Stimulated activated CD8-positive, alpha-beta memory T cell treated with anti-CD3 and anti-CD28 coated beads, Interleukin-15, amount 100 ng/mL, for 1 hour (primary cell): ENCODE measurements around the gene ESPN.
"Not testable (repeated sequence)": the region's sequence is repeated elsewhere in the genome, so short reads cannot be mapped to it uniquely, and the experiment has no call there.

Experiments
- DNase-seq: peaks from one replicate; pipeline ENCODE4 v3.0.0-alpha.2; 2020; ENCODE audit warnings: low read depth

Gene ESPN

DNA sequence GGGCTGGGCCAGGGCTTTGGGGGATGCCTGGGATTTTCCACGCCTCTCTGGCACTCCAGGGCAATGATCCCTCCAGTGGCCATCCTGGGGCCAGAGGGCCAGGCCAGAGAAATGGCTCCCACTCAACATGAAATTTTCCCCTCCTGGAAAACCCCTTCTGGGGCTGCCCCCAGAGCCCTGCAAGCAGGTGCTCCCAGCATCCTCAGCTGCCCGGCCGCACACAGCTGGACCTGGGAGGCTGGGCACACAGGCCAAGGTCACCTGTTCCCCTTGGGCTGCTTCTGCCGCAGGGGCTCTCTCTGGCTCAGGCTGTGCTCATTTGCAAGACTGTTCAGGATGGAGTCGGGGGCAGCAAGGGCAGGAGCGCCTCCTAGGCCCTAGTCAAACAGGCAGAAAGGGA is 3.9 kb downstream of the ESPN start:
- DNase-seq, result not testable (repeated sequence)

DNA sequence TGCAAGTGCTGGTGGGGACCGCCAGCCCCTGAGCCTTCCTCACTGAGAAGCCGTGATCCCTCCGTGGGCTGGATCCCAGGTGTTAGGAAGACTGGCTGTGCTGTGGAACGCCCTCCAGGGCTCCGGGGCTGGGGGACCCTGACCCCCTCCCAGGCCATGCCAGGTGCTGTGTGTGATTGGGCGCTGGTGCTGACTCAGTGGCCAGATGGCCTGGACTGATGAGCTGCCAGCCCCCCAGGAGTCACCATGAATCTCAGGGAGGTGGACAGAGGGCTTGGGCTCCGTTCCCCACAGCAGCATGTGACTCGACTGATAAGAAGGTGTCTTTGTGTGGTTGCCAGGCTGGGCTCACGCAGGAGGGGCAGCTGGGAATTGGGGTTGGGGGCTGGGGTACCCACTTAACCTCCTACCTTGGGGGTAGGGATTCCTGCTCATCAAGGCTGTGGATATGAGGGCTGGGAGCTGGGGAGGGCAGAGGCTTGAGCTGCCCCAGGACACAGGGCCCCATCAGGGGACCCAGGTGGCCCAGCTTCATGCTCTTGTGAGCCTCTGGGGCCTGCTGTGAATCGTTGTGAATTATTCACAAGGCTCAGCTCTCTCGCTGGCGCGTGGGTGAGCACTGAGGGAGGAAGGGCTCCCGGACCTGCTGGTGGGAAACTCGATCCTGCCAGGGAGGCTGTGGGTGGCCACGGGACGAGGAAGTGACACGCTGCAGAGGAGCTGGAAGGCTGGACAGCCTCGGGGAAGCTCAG is 5.3 kb downstream of the ESPN start:
- DNase-seq, result not testable (repeated sequence)

DNA sequence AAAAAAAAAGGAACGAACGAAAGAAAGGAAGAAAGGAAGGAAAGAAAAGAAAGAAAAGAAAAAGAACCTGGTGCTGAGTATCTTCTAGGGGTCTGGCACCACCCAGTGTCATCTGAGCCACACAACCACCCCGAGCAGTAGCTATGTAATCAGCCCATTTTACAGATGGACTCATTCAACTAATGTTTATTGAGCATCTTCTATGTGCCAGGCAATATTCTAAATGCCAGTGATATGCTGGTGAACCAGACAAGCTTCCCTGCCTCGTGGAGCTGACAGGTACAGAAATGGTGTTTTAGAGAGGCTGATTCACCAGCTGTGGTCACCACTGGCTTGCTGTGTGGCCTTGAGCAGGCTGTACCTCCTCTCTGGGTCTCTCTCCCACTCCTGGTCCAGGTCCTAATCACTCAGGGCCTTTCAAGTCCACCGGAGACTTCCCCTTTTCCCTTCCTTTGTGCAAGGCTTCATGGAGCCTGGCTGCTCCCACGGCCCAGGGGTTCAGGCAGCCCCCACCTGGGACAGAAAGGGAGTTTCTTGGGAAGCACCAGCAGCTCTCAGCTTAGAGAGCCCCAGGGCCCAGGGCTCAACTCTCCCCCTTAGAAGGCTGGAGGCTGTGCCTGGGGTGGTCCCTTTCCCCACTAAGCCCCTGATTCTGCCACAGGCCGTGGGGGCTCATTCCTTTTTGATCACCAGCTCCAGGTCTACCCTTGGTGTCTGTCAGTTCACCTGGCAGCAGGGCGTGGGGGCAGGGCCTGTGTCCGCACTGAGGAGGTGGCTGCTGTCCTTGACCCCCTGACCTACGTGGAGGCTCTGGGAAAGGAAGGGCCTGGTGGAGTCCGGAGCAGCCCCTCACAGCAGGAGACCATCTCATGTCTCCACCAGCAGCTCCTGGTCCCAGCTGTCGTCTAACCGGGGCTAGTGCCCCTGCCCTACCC is 7.3 kb downstream of the ESPN start:
- DNase-seq, result not testable (repeated sequence)

DNA sequence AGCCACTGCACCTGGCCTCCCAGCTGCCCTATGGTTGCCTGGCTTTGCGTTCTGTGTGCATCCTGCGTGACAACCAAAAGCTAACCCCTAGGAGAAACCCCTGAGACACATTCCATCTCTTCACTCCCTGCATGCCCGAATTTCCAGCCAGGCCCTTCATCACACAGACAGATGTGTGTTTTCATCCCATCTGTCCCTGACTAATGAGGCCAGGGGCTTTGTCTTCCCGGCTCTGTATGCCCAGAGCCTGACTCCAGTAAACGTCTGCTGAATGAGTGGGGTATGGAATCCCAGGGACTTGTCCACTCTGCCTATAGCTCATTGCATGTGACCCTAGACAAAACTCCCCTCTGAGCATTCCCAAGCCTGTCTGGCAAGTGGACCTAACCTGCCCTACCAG is 9.6 kb downstream of the ESPN start:
- DNase-seq, result no peak

DNA sequence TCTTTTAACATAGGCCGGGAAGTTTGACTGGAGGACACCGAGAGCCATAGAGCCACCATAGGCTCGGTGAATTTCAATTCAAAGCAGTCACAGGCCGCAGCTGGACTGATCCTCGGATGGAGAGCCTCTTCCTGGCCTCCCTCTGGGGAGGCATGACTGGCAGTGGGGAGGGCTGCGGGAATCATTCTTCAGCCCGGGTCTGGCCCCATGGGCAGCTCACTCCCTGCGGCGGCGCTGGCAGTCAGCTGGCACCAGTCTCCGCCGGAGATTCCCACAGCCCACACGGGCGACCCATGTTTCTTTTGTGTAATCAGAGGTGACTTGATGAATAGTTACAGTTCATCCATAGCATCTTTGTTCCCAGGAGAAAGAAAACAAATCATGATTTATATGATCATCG is 10.6 kb downstream of the ESPN start:
- no peak for DNase-seq

DNA sequence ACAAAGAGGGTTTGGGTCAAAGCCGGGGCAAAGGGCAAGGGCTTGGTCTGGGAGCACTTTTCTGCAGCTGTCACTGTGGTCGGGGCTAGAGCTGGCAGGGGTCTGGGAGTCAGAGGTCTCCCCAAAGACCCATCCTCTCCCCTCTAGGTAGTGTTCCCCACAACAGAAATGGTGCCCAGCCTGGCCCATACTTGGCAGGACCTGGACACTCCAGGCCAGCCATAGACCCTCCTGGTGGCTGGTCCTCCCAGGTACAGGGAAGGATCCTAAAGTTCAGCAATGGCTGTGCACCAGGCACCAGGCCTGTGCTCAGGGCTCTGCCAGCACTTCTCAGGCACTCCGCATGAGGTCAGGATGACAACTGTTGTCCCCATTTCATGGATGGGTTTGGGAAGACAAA is 11.0 kb downstream of the ESPN start:
- no peak for DNase-seq

DNA sequence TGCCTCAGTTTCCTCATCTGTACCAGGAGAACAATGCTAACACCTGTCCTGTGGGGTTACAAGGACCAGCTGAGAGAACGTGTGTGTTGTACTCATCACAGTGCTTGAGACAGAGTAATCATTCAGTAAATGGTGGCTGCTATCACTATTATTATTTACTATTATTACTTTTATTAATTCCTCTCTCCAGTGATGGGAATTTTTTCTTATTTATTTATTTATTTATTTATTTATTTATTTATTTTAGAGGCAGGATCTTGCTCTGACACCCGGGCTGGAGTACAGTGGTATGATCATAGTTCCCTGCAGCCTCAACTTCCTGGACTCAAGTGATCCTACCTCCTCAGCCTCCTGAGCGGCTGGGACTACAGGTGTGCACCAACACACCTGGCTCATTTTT is 11.7 kb downstream of the ESPN start:
- DNase-seq, result not testable (repeated sequence)

DNA sequence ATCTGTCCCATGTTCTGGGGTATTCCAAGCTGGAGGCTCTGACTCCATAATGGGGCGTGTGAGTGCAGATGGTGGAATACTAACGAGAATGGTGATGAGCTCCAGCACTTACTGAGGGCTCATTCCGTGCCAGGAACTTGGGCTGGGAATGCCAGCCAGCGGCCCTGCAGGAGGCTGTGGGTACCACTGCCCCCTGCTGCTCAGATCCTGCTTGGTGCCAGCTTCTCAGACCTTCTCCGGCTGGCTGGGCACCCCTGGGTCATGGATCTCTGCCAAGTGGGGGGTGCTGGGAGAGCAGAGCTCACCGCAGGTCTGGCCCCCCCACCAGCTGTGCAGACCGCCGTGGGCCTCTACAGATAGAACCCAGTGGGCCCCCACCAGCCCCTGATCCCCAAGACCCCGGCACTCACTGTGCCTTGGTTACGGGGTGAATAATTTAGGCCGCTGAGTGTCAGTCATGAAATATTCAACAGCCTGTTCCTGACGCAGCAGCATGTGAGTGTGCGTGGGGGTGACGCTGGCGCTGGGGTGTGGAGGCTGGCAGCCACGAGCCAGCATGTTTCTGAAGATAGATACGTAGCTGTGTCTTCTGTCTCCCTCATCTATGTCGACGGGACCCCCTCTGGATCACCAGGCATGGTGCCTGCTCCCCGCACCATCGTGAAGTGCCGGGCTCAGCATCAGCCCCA is 12.6 kb downstream of the ESPN start:
- DNase-seq, result not testable (repeated sequence)

DNA sequence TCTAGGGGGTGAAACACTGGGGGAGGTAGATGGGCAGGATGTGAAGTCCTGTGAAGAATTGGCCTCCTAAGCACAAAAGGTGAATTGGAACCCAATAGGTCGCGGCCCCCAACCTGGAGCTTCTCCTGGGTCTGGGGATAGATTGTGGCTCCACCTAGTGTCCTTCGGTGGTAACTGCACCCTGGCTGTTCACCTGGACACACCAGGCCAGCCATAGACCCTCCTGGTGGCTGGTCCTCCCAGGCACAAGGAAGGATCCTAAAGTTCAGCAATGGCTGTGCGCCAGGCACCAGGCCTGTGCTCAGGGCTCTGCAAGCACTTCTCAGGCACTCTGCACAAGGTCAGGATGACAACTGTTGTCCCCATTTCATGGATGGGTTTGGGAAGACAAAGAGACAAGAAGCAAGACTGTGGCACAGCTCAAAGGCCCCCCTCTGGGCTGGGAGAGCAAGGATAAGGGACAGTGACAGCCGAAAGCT is 13.5 kb downstream of the ESPN start:
- peak; percentile 51 for DNase-seq

DNA sequence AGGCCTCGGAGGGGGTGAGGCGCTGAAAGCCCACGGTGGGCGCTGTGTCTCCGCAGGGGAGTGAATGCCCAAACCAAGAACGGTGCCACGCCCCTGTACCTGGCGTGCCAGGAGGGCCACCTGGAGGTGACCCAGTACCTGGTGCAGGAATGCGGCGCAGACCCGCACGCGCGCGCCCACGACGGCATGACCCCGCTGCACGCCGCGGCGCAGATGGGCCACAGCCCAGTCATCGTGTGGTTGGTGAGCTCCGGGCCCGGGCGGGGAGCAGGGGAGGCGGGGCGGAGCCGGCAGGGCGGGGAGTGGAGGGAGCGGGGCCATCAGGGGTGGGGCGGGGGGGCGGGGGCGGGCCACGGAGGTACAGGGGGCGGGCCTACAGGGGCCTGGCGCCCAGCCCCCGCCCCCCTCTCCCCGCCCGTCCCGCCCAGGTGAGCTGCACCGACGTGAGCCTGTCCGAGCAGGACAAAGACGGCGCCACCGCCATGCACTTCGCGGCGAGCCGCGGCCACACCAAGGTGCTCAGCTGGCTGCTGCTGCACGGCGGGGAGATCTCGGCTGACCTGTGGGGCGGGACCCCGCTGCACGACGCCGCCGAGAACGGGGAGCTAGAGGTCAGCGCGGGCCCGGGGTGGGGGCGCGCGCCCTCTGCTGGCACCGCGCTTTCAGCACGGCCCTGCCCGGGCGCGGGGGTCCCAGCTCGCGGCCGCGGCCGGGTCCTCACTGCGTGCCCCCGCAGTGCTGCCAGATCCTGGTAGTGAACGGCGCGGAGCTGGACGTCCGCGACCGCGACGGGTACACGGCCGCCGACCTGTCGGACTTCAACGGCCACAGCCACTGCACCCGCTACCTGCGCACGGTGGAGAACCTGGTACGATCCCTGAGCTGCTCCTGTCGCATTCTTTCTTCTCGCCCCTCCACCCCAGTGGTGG is 15.9 kb downstream of the ESPN start:
- peak; percentile 34 for DNase-seq

DNA sequence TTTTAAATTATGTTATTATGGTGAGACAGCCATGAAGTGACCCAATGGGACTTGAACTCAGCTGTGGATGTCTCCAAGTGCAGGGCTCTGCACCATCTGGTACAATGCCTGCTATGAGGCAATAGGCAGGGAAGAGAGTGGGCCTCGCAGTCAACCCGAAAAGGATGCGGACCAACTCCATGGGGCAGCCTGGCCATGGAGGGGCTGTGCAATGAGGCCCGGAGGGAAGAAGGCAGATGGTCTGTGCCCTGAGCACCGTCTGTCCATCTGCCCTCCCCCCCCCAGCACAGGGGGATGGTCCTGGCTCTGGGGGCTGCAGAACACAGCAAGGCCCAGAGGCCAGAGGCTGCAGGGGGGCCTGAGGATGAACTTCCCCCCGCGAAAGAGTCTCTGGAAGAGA is 17.0 kb downstream of the ESPN start:
- no peak for DNase-seq

DNA sequence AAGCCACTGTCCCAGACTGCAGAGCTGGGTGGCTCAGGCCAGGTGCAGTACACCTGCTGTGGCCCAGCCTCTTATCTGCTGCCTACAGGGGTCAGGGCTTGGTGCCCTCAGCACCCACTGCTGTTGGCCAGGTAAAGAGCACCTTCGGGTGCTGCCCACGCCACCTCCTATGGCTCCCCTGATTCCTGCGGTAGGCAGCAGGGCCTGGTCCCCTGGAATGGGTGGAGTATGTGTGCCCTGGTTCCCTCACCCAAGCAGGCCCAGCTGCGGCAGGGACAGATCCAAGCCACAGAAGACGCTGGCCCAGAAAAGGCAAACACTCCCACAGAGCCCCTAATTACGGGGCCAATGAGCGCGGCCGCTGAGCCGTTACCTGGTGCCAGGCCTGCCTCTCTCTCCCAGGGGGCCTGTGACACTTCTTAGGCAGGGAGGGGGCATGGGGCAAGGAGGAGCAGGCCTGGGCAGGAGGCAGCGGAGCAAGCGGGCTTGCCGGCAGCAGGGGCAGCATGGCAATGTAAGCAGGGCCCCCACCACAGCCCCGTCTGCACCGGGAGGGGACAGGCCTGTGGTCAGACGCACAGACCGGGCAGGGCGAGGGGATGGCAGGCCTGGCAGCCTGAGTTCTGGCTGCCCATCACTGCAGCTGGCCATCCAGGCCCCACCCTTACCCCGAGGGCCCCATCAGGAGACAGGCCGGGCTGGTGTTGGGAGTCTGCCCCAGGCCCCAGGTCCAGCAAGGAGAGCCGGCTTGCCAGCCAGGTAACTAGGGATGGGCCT is 19.0 kb downstream of the ESPN start:
- DNase-seq, result no peak

DNA sequence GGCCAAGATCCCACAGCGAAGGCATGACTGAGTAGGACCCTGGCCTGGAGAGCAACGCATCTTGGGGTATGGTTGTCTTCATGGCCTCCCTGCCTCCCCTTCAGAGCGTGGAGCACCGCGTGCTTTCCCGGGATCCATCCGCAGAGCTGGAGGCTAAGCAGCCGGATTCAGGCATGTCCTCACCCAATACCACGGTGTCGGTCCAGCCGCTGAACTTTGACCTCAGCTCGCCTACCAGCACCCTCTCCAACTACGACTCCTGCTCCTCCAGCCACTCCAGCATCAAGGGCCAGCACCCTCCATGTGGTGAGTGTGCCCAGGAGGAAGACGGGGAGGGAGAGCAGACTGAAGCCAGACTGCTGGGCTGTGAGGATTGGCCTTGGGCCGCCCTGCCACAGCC is 19.8 kb downstream of the ESPN start:
- DNase-seq, result no peak

DNA sequence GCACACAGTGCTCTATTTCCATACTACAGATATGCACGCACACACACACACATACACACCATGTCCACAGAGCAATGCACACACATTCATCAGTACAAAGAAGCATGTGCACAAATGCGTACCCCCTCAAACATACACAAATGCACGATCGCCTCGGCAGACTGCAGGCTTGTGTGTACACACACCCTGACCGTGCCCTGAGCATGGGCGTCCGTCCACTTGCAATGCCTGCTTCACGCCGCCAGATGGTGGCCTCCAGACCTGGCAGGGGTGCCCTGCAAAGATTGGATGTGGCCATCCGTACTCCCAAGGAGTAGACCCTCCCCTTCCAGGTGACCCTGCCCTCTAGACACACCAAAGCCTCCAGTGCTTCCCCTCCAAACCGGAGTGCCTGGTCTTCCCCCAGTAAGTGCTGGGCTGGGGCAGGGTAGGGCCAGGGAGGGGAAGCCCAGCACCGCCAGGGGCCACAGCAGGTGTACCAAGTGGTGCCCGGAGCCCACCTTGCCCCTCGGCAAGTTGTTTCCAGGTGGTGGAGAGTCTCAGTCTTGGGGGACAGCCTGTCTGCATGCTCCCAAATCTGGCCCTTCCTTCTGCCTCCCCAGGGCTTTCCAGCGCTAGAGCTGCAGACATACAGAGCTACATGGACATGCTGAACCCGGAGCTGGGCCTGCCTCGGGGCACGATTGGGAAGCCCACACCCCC is 20.6 kb downstream of the ESPN start:
- DNase-seq, result no peak

DNA sequence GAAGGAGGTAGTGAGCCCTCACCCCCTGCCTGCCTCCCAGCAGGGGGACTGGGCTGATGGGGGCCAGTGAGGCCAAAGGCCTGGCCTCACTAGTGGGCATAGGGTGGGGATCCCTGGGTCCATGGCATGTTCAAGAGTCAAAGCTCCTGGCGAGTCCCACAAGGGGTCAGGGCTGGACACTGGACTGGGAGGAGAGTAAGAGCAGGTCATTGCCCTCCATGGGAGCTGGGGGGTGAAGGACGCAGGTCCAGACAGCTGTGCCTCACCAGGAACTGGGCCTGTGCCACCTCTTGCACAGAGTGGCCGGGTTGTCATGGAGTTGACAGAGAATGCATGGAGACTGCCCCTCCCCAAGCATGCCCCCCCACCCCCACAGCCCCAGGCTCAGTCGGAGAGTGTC is 21.4 kb downstream of the ESPN start:
- not testable (repeated sequence) for DNase-seq

DNA sequence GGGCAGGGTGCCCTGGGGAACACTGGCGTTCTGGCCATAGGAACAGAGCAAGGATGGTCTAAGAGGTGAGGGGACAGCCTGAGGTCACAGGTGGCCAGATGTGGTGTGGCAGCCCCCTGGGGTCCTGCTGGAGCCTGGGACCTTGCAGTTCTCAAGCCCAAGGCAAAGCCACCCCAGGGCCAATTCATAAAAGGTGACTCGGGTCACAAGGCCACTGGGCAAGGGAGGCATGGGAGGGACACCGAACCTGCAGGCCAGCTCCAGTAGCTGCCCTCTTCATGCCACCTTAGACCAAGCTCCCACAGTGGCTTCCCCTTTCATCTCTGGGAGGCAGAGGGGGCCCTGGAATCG is 22.1 kb downstream of the ESPN start:
- DNase-seq, result no peak

DNA sequence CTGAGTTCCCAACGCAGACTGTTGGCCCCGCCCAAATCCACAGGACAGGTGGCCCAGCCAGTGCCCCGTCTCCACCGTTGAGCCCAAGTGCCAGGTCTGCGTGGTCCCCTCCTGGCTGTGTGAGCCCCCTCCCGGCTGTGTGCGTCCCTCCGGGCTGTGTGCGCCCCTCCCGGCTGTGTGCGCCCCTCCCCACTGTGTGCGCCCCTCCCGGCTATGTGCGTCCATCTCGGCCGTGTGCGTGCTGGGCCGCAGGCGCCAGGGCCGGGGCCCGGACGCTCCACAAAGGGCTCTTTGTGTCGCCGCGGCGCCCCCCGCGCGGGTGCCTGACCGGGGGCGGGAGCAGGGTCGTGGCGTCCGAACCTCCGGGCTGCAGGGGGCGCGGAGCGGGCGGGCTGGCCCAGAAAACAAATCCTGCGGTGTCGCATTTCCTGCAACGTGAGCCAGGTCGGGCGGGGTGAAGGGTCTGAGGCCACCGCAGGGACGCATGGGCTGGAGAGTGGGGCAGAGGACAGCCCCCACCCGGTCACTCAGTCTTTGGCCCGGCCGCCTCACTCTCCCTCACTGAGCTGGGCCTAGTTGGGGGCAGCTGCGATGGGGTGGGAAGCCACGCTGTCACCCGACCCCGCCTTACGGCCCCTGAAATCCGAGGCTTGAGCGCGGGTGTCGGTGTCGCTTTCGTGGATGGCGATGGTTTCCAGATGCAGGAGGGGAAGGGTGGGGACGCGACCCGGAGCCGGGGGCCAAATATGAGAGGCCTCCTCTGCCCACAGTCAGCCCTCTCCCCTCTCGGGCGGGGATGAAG is 22.6 kb downstream of the ESPN start:
- no peak for DNase-seq

DNA sequence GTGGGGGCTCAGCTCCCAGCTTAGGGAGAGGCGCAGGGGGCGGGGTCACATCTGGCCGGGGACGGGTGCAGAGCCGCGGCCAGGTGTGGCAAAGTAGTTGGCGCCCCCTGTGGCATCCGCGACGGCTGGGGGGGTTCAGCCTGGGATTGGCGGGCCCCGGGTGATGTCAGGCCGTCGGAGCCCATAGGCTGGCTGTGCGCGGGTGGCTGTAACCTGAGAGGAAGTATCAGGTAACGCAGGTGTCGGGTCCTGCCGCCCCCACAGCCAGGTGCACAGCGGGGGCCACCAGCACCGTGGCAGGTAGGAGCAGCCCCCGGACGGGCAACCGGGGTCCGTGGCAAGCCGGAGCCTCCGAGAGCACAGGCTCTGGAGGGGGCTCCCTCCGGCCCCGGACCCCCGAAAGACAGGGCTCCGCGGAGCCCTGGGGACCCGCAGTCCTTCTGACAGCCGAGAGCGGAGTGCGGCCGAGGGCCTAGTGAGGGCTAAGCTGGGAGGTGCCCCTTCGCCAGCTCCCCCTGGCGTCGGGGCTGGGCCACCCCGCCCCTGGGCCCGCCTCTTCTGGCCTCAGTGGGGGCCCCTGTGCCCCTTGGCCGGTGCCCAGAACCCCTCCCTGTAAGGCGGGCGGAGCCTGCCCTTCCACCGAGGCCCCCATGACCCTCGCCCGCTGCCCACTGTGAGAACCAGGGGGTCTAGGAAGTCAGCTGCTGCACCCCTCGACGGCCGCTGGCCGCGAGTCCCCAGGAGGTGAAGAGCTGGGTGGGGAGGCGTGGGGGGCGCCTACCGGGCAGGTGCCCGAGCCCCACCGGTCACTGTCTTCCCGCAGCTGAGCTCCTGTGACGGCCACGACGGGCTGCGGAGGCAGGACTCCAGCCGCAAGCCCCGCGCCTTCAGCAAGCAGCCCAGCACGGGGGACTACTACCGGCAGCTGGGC is 23.5 kb downstream of the ESPN start:
- DNase-seq, result no peak
